Psoas muscle (tissue), 8 donors: ENCODE data around the gene MOCS3. TPM values are rescaled to one million over a fixed set of nuclear protein-coding genes. Genes with fewer than 3 reads are reported as not detected.
A peak's percentile ranks its signal among the peaks of the same experiment; 100 is the strongest.

ENCODE experiments used
- ATAC-seq, 4 donors: fragments of 200-7000 bp; cut with Tn5 transposase; one replicate each; pipeline ENCODE4 v1.9.1; 2020; ENCODE audit warnings: moderate library complexity in 3 of 4, mild to moderate bottlenecking in 2 of 4
- DNase-seq, 2 donors: peaks; one replicate each; pipeline ENCODE4 v3.0.0-alpha.2; 2020
- H3K27ac ChIP-seq: fragments of 200-600 bp; one replicate; pipeline ENCODE4 v1.8.0; 2022
- H3K27me3 ChIP-seq, 3 donors: fragments of 200-600 bp in 1 of 3; one replicate each; pipeline versions ENCODE4 v1.6.1 to v1.8.0; 2013 to 2022; ENCODE audit warnings: low read length in 2 of 3, mild to moderate bottlenecking in 2 of 3, moderate library complexity in 1 of 3; ENCODE audit not compliant: insufficient read depth in 3 of 3
- H3K36me3 ChIP-seq, 2 donors: fragments of 200-600 bp in 1 of 2; one replicate each; pipeline versions ENCODE4 v1.6.1 to v1.8.0; 2013 to 2022; ENCODE audit warnings: low read depth in 1 of 2, mild to moderate bottlenecking in 1 of 2, moderate library complexity in 1 of 2; ENCODE audit not compliant: insufficient read depth in 1 of 2
- H3K4me1 ChIP-seq: fragments of 200-600 bp; one replicate; pipeline ENCODE4 v1.8.0; 2022
- H3K4me3 ChIP-seq: fragments of 200-600 bp; one replicate; pipeline ENCODE4 v1.8.0; 2022; ENCODE audit warnings: mild to moderate bottlenecking
- H3K9me3 ChIP-seq: fragments of 200-600 bp; one replicate; pipeline ENCODE4 v1.8.0; 2022
- WGBS, 3 donors: extraction: QIAGEN DNeasy Blood & Tissue Kit; methylation state at CpG; one replicate each; pipeline versions ENCODE4 v1.1.6 to v1.1.7; 2013; 5-methylcytosine and 5-hydroxymethylcytosine counted together
- intact Hi-C, 2 donors: fragments of 100-400 bp; cut with DNase I; formaldehyde crosslinking; loops; one replicate each; pipeline versions ENCODE4 v1.11.0 to v1.14.2; 2022
- polyA plus RNA-seq, 3 donors: library from polyadenylated mRNA; stranded (reverse); fragments of 200-250 nt; gene quantifications; one replicate each; pipeline ENCODE4 v1.2.3, GENCODE V29; 2013
- total RNA-seq, 4 donors: library from RNA; stranded (reverse); fragmentation: NEBNext Ultra II Directional in 2 of 4; extraction: Animal tissue kit (Norgen Biotek cat#: 25700) in 2 of 4; gene quantifications; one replicate each; pipeline versions ENCODE4 v1.2.1 to v1.2.4, GENCODE V29; 2021 to 2023
- TF ChIP-seq, protein P1 (sequence below): fragments of 200-600 bp; IDR thresholded peaks from one replicate; pipeline ENCODE4 v1.8.0; 2022; ENCODE audit warnings: antibody characterized with exemption
- donor health status: healthy with polysubstance abuse.
- donor health status: DM: no; HTN: no; CAD: no; lungs with moderate emphysema.
- donor health status: Bipolar disorder and iron deficiency.
- donor health status: healthy.
- donor health status: DM: yes; HTN: yes; CAD: no.
- donor health status: DM: no; HTN: no; CAD: no.
- donor health status: DM: no; HTN: no; CAD: no.
- donor health status: DM: yes; HTN: yes; CAD: no.

Gene MOCS3
- total and polyA plus RNA-seq, 7 donors = 2.1 to 5.9 (median 3.5) TPM

DNA sequence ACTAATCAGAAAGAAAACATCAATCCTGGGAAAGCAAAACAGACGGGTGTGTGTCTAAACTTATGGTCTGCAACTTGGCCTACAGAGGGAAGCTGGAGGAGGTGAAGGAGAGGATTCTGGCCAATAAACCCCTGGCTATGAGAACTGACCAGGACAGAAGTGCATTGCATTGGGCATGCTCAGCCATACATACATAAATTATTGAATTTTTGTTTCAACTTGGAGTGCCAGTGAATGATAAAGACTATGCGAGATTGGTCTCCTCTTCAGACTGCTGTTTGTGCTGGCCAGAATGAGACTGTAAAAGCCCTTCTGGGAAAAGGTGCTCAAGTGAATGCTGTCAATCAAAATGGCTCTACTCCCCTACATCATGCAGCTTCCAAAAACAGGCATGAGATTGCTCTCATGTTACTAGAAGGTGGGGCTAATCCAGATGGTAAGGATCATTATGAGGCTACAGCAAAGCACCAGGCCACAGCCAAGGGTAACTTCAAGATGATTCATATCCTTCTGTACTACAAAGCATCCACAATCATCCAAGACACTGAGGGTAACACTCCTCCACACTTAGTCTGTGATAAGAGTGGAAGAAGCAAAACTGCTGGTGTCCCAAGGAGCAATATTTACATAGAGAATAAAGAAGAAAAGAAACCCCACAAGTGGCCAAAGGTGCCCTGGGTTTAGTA lies 44.8 kb upstream of the MOCS3 start:
- peak overlapping the region; percentile 76 for H3K27ac ChIP-seq
- DNase-seq (no peak), ATAC-seq (peak; percentile 75 to 89 (median 84))
- no peaks in the 10 kb centered on the region for H3K27me3 ChIP-seq
- H3K4me1 ChIP-seq = peaks cover 94% of the 10 kb centered on the region
- no peaks in the 10 kb centered on the region for H3K9me3 ChIP-seq
- intact Hi-C loops = loop anchor here in 1 of 2 donors (10.0 kb wide), 1 partner anchor 99 kb away; no protein-coding TSS in a partner anchor
- WGBS, 3 donors = 32 to 53% (median 35%) methylated on average over 2 of the region's 2 CpGs
- H3K36me3 ChIP-seq = no peaks in the 10 kb centered on the region
- no peak overlapping the region for H3K4me3 ChIP-seq
- TF ChIP-seq, protein P1, sequence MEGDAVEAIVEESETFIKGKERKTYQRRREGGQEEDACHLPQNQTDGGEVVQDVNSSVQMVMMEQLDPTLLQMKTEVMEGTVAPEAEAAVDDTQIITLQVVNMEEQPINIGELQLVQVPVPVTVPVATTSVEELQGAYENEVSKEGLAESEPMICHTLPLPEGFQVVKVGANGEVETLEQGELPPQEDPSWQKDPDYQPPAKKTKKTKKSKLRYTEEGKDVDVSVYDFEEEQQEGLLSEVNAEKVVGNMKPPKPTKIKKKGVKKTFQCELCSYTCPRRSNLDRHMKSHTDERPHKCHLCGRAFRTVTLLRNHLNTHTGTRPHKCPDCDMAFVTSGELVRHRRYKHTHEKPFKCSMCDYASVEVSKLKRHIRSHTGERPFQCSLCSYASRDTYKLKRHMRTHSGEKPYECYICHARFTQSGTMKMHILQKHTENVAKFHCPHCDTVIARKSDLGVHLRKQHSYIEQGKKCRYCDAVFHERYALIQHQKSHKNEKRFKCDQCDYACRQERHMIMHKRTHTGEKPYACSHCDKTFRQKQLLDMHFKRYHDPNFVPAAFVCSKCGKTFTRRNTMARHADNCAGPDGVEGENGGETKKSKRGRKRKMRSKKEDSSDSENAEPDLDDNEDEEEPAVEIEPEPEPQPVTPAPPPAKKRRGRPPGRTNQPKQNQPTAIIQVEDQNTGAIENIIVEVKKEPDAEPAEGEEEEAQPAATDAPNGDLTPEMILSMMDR = no peak

DNA sequence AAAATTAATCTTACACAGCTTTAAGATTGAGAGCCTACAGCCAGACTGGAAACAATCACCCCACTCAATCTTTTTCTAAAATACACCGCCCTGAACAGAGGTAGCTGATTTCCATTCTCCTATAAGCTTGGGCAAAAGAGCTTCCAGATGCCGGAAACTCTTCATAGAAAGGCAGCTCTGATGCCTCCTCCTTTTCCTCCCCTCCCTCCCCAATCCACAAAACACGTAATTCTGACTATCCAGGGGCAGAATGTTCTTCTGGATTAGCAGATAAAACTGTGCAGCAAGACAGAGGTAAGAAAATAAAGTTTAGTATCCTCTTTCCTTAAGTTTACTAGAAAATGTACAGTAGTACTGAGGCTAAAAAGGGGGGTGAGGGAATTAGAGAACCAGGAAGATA lies 43.2 kb upstream of the MOCS3 start:
- Histone ChIP-seq H3K4me3 (no peak overlapping the region), H3K27me3 (no peaks in the 10 kb centered on the region), H3K9me3 (no peaks in the 10 kb centered on the region), H3K36me3 (no peaks in the 10 kb centered on the region), H3K27ac (peak overlapping the region; percentile 13), H3K4me1 (peaks cover 88% of the 10 kb centered on the region)
- intact Hi-C loops = loop anchor here (5.0 to 10.0 kb wide), 2 partner anchors 42 to 101 kb away; partner anchors contain the start of genes DPM1 (in 1 of the 2) and MOCS3 (in 1 of the 2)
- 57 to 60% (median 59%) methylated on average over 3 of the region's 3 CpGs for WGBS, 3 donors
- DNase-seq (no peak), ATAC-seq (no peak)
- TF ChIP-seq, protein P1 = no peak

DNA sequence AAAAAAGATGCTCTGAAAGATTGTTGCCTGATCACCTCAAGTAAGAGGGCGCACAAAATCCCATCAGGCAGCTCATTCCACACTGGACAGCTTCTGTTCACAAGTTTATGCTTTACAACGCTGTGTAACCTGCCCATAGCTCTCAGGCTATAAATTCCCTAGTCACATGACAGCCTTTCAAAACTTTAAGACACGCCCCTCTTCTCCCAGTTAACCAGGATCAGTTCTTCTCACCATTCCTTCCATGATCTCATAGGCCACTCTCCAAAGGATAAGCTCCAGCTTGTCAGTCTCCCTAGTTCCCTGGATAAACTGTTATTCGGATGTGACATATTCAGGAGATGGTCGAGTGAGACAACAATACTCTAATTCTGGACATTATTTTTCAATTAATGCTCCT lies 42.4 kb upstream of the MOCS3 start:
- Histone ChIP-seq H3K27ac (peak overlapping the region; percentile 13), H3K9me3 (no peaks in the 10 kb centered on the region), H3K36me3 (no peaks in the 10 kb centered on the region), H3K27me3 (no peaks in the 10 kb centered on the region), H3K4me1 (peaks cover 85% of the 10 kb centered on the region), H3K4me3 (no peak overlapping the region)
- intact Hi-C loops = loop anchor here (5.0 to 10.0 kb wide), 2 partner anchors 41 to 101 kb away; partner anchors contain the start of genes DPM1 (in 1 of the 2) and MOCS3 (in 1 of the 2)
- TF ChIP-seq, protein P1 = no peak
- WGBS, 3 donors = 28 to 33% (median 29%) methylated on average over 5 of the region's 5 CpGs
- ATAC-seq (peak; percentile 59 to 77 (median 68)), DNase-seq (no peak)

DNA sequence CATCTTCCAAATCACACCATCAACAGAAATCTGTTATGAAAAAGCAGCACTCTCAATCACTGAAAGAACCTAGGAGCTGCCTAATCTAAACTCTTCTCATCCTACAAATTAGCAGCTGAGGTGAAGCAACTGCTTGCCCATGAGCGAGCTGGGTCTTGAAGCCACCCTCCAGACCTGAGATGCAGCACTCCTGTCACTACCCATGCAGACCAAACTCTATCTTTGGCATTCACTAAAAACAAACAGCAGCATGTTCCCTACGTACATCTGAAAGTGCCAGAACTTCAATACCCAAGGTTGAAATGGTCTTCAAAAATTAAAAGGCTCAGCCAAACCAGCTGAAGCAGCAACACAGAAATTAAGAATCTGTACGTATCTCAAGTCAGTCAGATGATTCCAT lies 41.7 kb upstream of the MOCS3 start:
- peak overlapping the region; percentile 13 for H3K27ac ChIP-seq
- DNase-seq (no peak), ATAC-seq (no peak)
- intact Hi-C loops = loop anchor here (5.0 to 10.0 kb wide), 2 partner anchors 40 to 102 kb away; partner anchors contain the start of genes DPM1 (in 1 of the 2) and MOCS3 (in 1 of the 2)
- TF ChIP-seq, protein P1 = no peak
- H3K4me1 ChIP-seq = peaks cover 81% of the 10 kb centered on the region
- H3K4me3 ChIP-seq = no peak overlapping the region
- no peaks in the 10 kb centered on the region for H3K27me3 ChIP-seq
- H3K36me3 ChIP-seq = no peaks in the 10 kb centered on the region
- H3K9me3 ChIP-seq = no peaks in the 10 kb centered on the region
- WGBS, 3 donors = 62 to 89% (median 78%) methylated on average over 3 of the region's 3 CpGs
